AG10803 (cell line): ENCODE measurements around the gene TNS3.
"Not testable (repeated sequence)": the region's sequence is repeated elsewhere in the genome, so short reads cannot be mapped to it uniquely, and the experiment has no call there.

ENCODE experiments used
- DNase-seq: peaks from one replicate; pipeline ENCODE4 v3.0.0; 2010; ENCODE audit warnings: low read depth
- H3K4me3 ChIP-seq: 2 replicates; pipeline ENCODE4 v1.5.1; 2011; ENCODE audit warnings: mild to moderate bottlenecking, low read length, control low read depth
- CTCF ChIP-seq: conservative IDR thresholded peaks from 2 replicates; pipeline ENCODE4 v1.5.1; 2011; ENCODE audit warnings: mild to moderate bottlenecking, low read length, control low read depth, inconsistent platforms

The TNS3 gene

GRCh38 chr7:47591655-47592572, 10.0 kb upstream of the TNS3 start:
- H3K4me3 ChIP-seq = no peak overlapping the region
- TF ChIP-seq CTCF = no peak
- peak; percentile 87 for DNase-seq

- no peak overlapping the region for H3K4me3 ChIP-seq
- DNase-seq = no peak
- TF ChIP-seq CTCF = no peak
Measured at GRCh38 chr7:47591089-47591654, 9.3 kb upstream of the TNS3 start.

GRCh38 chr7:47590215-47590614, 8.3 kb upstream of the TNS3 start:
- DNase-seq, H3K4me3 ChIP-seq: not testable (repeated sequence)

GRCh38 chr7:47588704-47589225, 6.9 kb upstream of the TNS3 start:
- no peak for TF ChIP-seq CTCF
- no peak overlapping the region for H3K4me3 ChIP-seq
- DNase-seq = no peak

GRCh38 chr7:47587976-47588375, 6.1 kb upstream of the TNS3 start:
- no peak for TF ChIP-seq CTCF
- H3K4me3 ChIP-seq = no peak overlapping the region
- DNase-seq = no peak

- TF ChIP-seq CTCF = no peak
- DNase-seq = no peak
Measured at GRCh38 chr7:47587351-47587750, 5.4 kb upstream of the TNS3 start.

GRCh38 chr7:47586925-47587324, 5.0 kb upstream of the TNS3 start:
- TF ChIP-seq CTCF = no peak
- no peak overlapping the region for H3K4me3 ChIP-seq
- DNase-seq = no peak

More at GRCh38 chr7:47587351-47587750, 5.4 kb upstream of the TNS3 start:
- H3K4me3 ChIP-seq = no peak overlapping the region

- H3K4me3 ChIP-seq, DNase-seq: not testable (repeated sequence)
Measured at GRCh38 chr7:47586161-47586670, 4.3 kb upstream of the TNS3 start.
